ENCODE results near the gene NFAT5.

DNA sequence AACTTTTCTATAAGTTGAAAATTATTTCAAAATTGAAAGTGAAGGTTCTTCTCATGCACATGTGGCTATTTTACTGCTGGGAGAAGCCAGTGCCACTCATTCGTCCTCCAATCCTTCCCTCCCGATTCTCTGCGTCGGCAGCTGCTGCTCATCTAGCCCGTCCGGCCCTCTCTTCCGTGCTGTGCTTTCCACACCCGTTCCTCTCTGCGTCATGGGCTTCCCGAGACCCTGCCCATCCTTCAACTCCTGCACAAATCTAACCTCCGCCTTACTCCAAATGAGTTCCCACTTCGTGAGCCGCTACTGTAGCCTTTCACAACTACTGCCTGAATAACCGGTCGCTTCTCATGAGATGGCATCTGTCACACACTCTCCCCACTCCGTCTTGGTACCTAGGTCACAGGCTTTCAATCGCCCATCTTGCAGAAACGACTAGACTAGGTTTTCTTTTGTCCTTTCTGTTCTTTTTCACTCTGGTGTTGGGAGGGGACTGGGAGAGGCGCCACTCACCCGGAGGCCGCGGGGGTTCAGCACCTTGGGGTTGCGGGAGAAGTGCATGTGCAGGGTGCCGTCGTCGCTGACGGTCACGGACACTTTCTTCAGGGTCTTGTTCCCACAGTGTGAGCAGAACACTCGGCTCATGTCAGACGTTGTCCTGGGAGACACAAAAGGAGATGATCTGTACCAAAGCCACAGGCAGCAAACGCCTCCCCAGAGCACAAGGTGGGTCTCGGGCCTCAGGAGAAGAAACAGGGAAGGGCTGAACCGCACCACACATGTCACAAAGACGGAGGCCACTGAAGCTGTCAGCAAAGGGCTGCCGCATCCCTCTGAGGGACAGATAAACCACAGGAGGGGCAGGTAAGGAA is 178.8 kb downstream of the NFAT5 start:
- TF ChIP-seq, protein P1, sequence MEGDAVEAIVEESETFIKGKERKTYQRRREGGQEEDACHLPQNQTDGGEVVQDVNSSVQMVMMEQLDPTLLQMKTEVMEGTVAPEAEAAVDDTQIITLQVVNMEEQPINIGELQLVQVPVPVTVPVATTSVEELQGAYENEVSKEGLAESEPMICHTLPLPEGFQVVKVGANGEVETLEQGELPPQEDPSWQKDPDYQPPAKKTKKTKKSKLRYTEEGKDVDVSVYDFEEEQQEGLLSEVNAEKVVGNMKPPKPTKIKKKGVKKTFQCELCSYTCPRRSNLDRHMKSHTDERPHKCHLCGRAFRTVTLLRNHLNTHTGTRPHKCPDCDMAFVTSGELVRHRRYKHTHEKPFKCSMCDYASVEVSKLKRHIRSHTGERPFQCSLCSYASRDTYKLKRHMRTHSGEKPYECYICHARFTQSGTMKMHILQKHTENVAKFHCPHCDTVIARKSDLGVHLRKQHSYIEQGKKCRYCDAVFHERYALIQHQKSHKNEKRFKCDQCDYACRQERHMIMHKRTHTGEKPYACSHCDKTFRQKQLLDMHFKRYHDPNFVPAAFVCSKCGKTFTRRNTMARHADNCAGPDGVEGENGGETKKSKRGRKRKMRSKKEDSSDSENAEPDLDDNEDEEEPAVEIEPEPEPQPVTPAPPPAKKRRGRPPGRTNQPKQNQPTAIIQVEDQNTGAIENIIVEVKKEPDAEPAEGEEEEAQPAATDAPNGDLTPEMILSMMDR (IDR thresholded peaks at IDR 0.05; ENCODE audit: borderline replicate concordance, extremely low read depth, low read length, poor library complexity, severe bottlenecking), result no peak
- TF ChIP-seq EZH2 (IDR thresholded peaks at IDR 0.05; ENCODE audit: borderline replicate concordance, low read depth, low read length, severe bottlenecking), result no peak

Data from DND-41 (cell line).